ENCODE data around the gene RNU6-1.

Gene RNU6-1

GRCh38 chr15:67857220-67857619 lies 17.4 kb upstream of the RNU6-1 start:
- no peaks in the 10 kb centered on the region for H3K27me3 ChIP-seq (ENCODE audit: insufficient read depth, low read depth)
- no peak overlapping the region for H2AFZ ChIP-seq (ENCODE audit: low read depth)
- H3K79me2 ChIP-seq (ENCODE audit: insufficient read depth, low read depth), result no peaks in the 10 kb centered on the region
- no peak overlapping the region for H3K4me2 ChIP-seq
- H3K4me3 ChIP-seq (IDR thresholded peaks at IDR 0.05; ENCODE audit: insufficient read depth, low read depth, low read length), result no peak overlapping the region
- TF ChIP-seq CTCF (conservative IDR thresholded peaks at IDR 0.05; ENCODE audit: low read depth, low read length), result no peak
- no peaks in the 10 kb centered on the region for H3K36me3 ChIP-seq (ENCODE audit: insufficient read depth)
- peaks cover 6% of the 10 kb centered on the region for H3K4me1 ChIP-seq (ENCODE audit: low read depth, poor library complexity, severe bottlenecking)
- no peaks in the 10 kb centered on the region for H4K20me1 ChIP-seq (ENCODE audit: insufficient read depth)
- no peak overlapping the region for H3K27ac ChIP-seq
- H3K9ac ChIP-seq, result no peak overlapping the region

DNA sequence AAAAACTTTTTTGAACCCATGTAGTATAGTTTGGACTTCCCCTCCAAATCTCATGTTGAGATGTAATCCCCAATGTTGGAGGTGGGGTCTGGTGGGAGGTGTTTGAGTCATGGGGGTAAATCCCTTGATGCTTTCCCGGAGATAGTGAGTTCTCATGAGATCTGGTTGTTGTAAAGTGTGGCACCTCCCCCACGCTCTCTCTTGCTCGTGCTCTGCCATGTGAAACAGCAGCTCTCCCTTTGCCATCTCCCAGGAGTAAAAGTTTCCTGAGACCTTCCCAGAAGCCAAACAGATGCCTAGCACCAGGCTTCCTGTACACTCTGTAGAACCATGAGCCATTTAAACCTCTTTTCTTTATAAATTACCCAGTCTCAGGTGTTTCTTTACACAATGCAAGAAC lies 16.0 kb upstream of the RNU6-1 start:
- H2AFZ ChIP-seq (ENCODE audit: low read depth), result no peak overlapping the region
- no peak overlapping the region for H3K4me2 ChIP-seq
- H3K4me3 ChIP-seq (IDR thresholded peaks at IDR 0.05; ENCODE audit: insufficient read depth, low read depth, low read length), result no peak overlapping the region
- H4K20me1 ChIP-seq (ENCODE audit: insufficient read depth), result no peaks in the 10 kb centered on the region
- no peak overlapping the region for H3K27ac ChIP-seq
- no peaks in the 10 kb centered on the region for H3K36me3 ChIP-seq (ENCODE audit: insufficient read depth)
- no peak overlapping the region for H3K9ac ChIP-seq
- H3K79me2 ChIP-seq (ENCODE audit: insufficient read depth, low read depth), result no peaks in the 10 kb centered on the region
- peaks cover 6% of the 10 kb centered on the region for H3K4me1 ChIP-seq (ENCODE audit: low read depth, poor library complexity, severe bottlenecking)
- no peak for TF ChIP-seq CTCF (conservative IDR thresholded peaks at IDR 0.05; ENCODE audit: low read depth, low read length)
- H3K27me3 ChIP-seq (ENCODE audit: insufficient read depth, low read depth), result no peaks in the 10 kb centered on the region

GRCh38 chr15:67854358-67854757 lies 14.5 kb upstream of the RNU6-1 start:
- H3K79me2 ChIP-seq (ENCODE audit: insufficient read depth, low read depth), result no peaks in the 10 kb centered on the region
- no peaks in the 10 kb centered on the region for H3K27me3 ChIP-seq (ENCODE audit: insufficient read depth, low read depth)
- TF ChIP-seq CTCF (conservative IDR thresholded peaks at IDR 0.05; ENCODE audit: low read depth, low read length), result no peak
- H3K36me3 ChIP-seq (ENCODE audit: insufficient read depth), result no peaks in the 10 kb centered on the region
- no peaks in the 10 kb centered on the region for H4K20me1 ChIP-seq (ENCODE audit: insufficient read depth)
- H3K4me1 ChIP-seq (ENCODE audit: low read depth, poor library complexity, severe bottlenecking), result peaks cover 6% of the 10 kb centered on the region
- H3K9ac ChIP-seq, result no peak overlapping the region
- H2AFZ ChIP-seq (ENCODE audit: low read depth), result no peak overlapping the region; the same call in 1 of the 2 replicates
- no peak overlapping the region for H3K27ac ChIP-seq
- H3K4me3 ChIP-seq (IDR thresholded peaks at IDR 0.05; ENCODE audit: insufficient read depth, low read depth, low read length), result no peak overlapping the region
- no peak overlapping the region for H3K4me2 ChIP-seq

- Histone ChIP-seq H4K20me1 (ENCODE audit: insufficient read depth) (no peaks in the 10 kb centered on the region), H3K79me2 (ENCODE audit: insufficient read depth, low read depth) (no peaks in the 10 kb centered on the region), H3K4me1 (ENCODE audit: low read depth, poor library complexity, severe bottlenecking) (peaks cover 6% of the 10 kb centered on the region), H3K27me3 (ENCODE audit: insufficient read depth, low read depth) (no peaks in the 10 kb centered on the region), H3K4me2 (no peak overlapping the region), H3K9ac (no peak overlapping the region), H3K27ac (no peak overlapping the region), H3K36me3 (ENCODE audit: insufficient read depth) (no peaks in the 10 kb centered on the region), H2AFZ (ENCODE audit: low read depth) (no peak overlapping the region), H3K4me3 (IDR thresholded peaks at IDR 0.05; ENCODE audit: insufficient read depth, low read depth, low read length) (no peak overlapping the region)
- no peak for TF ChIP-seq CTCF (conservative IDR thresholded peaks at IDR 0.05; ENCODE audit: low read depth, low read length)
Measured at GRCh38 chr15:67853454-67853853, 13.6 kb upstream of the RNU6-1 start.
